DOHH2 (cell line): ENCODE results near the gene HAGHL.

Source experiments
- EZH2phosphoT487 ChIP-seq: fragments of 200-600 bp; sonication (generic); IDR thresholded peaks from 2 replicates; pipeline ENCODE4 v1.6.1; 2017; ENCODE audit warnings: borderline replicate concordance, mild to moderate bottlenecking, antibody characterized with exemption, low read length, moderate library complexity, mixed read lengths
- TF ChIP-seq, protein P1 (sequence below): fragments of 200-600 bp; sonication (generic); IDR thresholded peaks from one replicate; pipeline ENCODE4 v1.5.1; 2014; ENCODE audit warnings: antibody characterized with exemption, mild to moderate bottlenecking, low read depth, low read length; ENCODE audit not compliant: poor library complexity, severe bottlenecking

DNA sequence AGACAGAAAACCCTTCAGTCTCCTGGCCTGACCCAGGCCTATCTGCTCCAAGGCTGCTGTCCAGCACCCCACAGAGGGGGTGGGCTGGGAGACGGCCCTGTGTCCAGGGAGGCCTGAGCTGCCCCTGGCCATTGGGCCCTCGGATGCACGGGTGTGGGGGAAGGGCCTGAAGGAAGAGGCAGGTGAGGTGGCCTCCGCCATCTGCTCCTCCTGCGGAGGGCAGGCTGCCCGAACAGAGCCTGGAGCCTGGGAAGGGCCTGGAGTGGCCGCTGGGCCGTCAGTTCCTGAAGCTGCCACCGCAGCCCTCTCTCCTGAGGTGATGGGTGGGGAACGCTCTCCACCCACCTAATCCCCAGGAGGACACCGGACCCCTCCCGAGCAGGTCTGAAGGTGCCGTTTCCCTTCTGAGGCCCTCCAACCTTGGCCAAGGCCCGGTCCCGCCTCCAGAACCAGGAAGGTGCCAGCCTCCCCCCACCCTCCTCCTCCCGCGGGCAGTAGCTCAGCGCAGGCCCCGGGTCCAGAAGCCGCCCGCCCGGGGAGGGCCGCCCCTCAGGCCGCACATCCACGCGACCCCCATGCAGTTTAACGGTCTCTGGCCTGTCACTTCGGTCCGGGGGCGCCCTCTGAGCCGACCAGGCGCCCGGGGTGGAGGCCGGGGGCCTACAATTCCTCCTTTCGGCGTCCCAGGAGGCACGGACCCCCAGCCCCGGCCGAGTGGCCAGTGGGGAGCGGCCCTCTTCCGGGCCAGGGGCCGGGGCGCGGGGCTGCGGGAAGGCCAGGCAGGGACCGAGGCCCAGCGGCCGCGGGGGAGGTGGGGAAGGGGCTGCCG is 22.1 kb upstream of the HAGHL start:
- TF ChIP-seq, protein P1, sequence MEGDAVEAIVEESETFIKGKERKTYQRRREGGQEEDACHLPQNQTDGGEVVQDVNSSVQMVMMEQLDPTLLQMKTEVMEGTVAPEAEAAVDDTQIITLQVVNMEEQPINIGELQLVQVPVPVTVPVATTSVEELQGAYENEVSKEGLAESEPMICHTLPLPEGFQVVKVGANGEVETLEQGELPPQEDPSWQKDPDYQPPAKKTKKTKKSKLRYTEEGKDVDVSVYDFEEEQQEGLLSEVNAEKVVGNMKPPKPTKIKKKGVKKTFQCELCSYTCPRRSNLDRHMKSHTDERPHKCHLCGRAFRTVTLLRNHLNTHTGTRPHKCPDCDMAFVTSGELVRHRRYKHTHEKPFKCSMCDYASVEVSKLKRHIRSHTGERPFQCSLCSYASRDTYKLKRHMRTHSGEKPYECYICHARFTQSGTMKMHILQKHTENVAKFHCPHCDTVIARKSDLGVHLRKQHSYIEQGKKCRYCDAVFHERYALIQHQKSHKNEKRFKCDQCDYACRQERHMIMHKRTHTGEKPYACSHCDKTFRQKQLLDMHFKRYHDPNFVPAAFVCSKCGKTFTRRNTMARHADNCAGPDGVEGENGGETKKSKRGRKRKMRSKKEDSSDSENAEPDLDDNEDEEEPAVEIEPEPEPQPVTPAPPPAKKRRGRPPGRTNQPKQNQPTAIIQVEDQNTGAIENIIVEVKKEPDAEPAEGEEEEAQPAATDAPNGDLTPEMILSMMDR = no peak
- no peak for TF ChIP-seq EZH2phosphoT487
